ENCODE data around the gene ZNF491. TPM values are rescaled to one million over a fixed set of nuclear protein-coding genes. Genes with fewer than 3 reads are reported as not detected.

ZNF491 gene
- total and polyA plus RNA-seq, 9 of the 15 experiments (the other 6 are each of a cell fraction or from before 2014, with no cell fraction given), result 0.19 to 0.95 (median 0.39) TPM; not detected in 1

DNA sequence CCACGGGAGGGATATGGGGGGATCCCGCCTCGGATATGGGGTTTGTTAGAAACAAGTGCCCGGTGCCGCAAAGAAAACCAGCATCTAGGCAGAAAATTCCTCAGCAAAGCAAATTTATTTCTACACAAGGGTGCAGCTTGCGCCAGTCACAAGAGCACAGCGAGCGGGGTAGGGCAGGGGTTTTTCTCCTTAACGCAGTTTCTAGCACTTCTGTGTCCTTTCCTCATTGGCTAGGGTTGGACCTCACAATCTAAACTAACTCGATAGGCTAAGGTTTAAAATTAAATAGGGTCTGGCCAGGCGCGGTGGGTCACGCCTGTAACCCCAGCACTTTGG, 16.3 kb downstream of the ZNF491 start:
- intact Hi-C loops (cut with micrococcal nuclease), result no loop called here
- Histone ChIP-seq H4K20me1 (replicated peaks; ENCODE audit: control insufficient read depth, insufficient read depth, low read length) (no peaks in the 10 kb centered on the region), H3K79me2 (ENCODE audit: control insufficient read depth, insufficient read depth, low read length) (peaks cover 44% of the 10 kb centered on the region), H3K36me3 (ENCODE audit: control insufficient read depth, insufficient read depth, low read length) (peaks cover 16% of the 10 kb centered on the region), H3K9ac (ENCODE audit: insufficient read depth in 1 of 2, low read depth in 2 of 2, low read length in 2 of 2) (peak overlapping the region; percentile 95 to 98), H3K4me3 (peak overlapping the region; percentile 97), H3K9me3 (replicated peaks; ENCODE audit: control insufficient read depth, insufficient read depth, low read depth, low read length) (no peaks in the 10 kb centered on the region), H3K9me1 (ENCODE audit: control insufficient read depth, insufficient read depth, low read length) (peaks cover 3% of the 10 kb centered on the region), H2AFZ (ENCODE audit: low read depth, low read length) (peak overlapping the region; percentile 96), H3K4me1 (replicated peaks in 1 of 2; ENCODE audit: control insufficient read depth in 2 of 2, insufficient read depth in 2 of 2, low read length in 2 of 2) (peaks cover 4 to 14% of the 10 kb centered on the region in 2 experiments; a peak in 3 of 5 replicates), H3K27ac (ENCODE audit: extremely low read depth, low read depth, low read length) (peak overlapping the region; percentile 97), H3K4me2 (ENCODE audit: insufficient read depth, low read length) (peak overlapping the region; percentile 87), H3K27me3 (ENCODE audit: control insufficient read depth in 2 of 2, insufficient read depth in 2 of 2, low read length in 2 of 2) (no peaks in the 10 kb centered on the region)
- ATAC-seq, result peak; percentile 68
- POLR2A ChIA-PET, result interaction anchor here (0.6 to 1.3 kb wide), 9 partner anchors 17 to 854 kb away, joined by 3 to 6 read pairs (median 3); partner anchors contain the start of genes ELOF1, ZNF441, ZNF491 and ZNF627
- CTCF ChIA-PET (ENCODE audit: low intra/inter-chr PET ratio), result no interaction called here
- no TSS peak for BruUV-seq (replicated peaks)
- WGBS (ENCODE audit: insufficient coverage, low coverage, missing lambda C conversion rate), result 1% methylated on average over 12 of the region's 13 CpGs
- FAIRE-seq, result no peak
- DNase-seq (ENCODE audit: extremely low read depth in 1 of 4, low spot score in 3 of 4), result peak in 1 of 4 experiments; percentile 47
- in situ Hi-C loops (cut with MboI), result no loop called here
- TF ChIP-seq PRPF4 (IDR thresholded peaks at IDR 0.05; ENCODE audit: insufficient read depth, low read depth, low read length, poor library complexity, severe bottlenecking) (no peak), ZFX (CRISPR knock-in tag; IDR thresholded peaks at IDR 0.05) (peak; percentile 41; the same call in 1 of the 2 replicates), CHD1 (IDR thresholded peaks at IDR 0.05; ENCODE audit: low read length) (peak; percentile 19), ZNF695 (CRISPR knock-in tag; IDR thresholded peaks at IDR 0.05) (no peak), TAF7 (tag; IDR thresholded peaks at IDR 0.05) (no peak), SAP30 (IDR thresholded peaks at IDR 0.05; ENCODE audit: borderline replicate concordance, insufficient read depth, low read depth, low read length, poor library complexity, severe bottlenecking) (peak; percentile 32), SPI1 (IDR thresholded peaks at IDR 0.05; ENCODE audit: borderline replicate concordance, low read depth, low read length) (no peak), TBP (optimal IDR thresholded peaks at IDR 0.05; ENCODE audit: low read depth, low read length) (peak; percentile 8)
- TF ChIP-seq, protein P1, sequence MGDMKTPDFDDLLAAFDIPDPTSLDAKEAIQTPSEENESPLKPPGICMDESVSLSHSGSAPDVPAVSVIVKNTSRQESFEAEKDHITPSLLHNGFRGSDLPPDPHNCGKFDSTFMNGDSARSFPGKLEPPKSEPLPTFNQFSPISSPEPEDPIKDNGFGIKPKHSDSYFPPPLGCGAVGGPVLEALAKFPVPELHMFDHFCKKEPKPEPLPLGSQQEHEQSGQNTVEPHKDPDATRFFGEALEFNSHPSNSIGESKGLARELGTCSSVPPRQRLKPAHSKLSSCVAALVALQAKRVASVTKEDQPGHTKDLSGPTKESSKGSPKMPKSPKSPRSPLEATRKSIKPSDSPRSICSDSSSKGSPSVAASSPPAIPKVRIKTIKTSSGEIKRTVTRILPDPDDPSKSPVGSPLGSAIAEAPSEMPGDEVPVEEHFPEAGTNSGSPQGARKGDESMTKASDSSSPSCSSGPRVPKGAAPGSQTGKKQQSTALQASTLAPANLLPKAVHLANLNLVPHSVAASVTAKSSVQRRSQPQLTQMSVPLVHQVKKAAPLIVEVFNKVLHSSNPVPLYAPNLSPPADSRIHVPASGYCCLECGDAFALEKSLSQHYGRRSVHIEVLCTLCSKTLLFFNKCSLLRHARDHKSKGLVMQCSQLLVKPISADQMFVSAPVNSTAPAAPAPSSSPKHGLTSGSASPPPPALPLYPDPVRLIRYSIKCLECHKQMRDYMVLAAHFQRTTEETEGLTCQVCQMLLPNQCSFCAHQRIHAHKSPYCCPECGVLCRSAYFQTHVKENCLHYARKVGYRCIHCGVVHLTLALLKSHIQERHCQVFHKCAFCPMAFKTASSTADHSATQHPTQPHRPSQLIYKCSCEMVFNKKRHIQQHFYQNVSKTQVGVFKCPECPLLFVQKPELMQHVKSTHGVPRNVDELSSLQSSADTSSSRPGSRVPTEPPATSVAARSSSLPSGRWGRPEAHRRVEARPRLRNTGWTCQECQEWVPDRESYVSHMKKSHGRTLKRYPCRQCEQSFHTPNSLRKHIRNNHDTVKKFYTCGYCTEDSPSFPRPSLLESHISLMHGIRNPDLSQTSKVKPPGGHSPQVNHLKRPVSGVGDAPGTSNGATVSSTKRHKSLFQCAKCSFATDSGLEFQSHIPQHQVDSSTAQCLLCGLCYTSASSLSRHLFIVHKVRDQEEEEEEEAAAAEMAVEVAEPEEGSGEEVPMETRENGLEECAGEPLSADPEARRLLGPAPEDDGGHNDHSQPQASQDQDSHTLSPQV (IDR thresholded peaks at IDR 0.05), result no peak
- TF ChIP-seq, protein P2, sequence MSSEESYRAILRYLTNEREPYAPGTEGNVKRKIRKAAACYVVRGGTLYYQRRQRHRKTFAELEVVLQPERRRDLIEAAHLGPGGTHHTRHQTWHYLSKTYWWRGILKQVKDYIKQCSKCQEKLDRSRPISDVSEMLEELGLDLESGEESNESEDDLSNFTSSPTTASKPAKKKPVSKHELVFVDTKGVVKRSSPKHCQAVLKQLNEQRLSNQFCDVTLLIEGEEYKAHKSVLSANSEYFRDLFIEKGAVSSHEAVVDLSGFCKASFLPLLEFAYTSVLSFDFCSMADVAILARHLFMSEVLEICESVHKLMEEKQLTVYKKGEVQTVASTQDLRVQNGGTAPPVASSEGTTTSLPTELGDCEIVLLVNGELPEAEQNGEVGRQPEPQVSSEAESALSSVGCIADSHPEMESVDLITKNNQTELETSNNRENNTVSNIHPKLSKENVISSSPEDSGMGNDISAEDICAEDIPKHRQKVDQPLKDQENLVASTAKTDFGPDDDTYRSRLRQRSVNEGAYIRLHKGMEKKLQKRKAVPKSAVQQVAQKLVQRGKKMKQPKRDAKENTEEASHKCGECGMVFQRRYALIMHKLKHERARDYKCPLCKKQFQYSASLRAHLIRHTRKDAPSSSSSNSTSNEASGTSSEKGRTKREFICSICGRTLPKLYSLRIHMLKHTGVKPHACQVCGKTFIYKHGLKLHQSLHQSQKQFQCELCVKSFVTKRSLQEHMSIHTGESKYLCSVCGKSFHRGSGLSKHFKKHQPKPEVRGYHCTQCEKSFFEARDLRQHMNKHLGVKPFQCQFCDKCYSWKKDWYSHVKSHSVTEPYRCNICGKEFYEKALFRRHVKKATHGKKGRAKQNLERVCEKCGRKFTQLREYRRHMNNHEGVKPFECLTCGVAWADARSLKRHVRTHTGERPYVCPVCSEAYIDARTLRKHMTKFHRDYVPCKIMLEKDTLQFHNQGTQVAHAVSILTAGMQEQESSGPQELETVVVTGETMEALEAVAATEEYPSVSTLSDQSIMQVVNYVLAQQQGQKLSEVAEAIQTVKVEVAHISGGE (CRISPR knock-in tag; IDR thresholded peaks at IDR 0.05), result no peak

Measured in K562 (cell line).